HL-60/S4 treated with phorbol 12-myristate 13-acetate at 8.2 ng/mL for 4 days and 3 days (cell line): ENCODE results near the gene ZNF484.

ENCODE experiments used
- in situ Hi-C: fragments of 300-500 bp; cut with MboI; formaldehyde crosslinking; loops from 2 replicates; pipeline ENCODE4 v1.15.0; 2022; ENCODE audit warnings: low sequenced_read_pairs

The ZNF484 gene

DNA sequence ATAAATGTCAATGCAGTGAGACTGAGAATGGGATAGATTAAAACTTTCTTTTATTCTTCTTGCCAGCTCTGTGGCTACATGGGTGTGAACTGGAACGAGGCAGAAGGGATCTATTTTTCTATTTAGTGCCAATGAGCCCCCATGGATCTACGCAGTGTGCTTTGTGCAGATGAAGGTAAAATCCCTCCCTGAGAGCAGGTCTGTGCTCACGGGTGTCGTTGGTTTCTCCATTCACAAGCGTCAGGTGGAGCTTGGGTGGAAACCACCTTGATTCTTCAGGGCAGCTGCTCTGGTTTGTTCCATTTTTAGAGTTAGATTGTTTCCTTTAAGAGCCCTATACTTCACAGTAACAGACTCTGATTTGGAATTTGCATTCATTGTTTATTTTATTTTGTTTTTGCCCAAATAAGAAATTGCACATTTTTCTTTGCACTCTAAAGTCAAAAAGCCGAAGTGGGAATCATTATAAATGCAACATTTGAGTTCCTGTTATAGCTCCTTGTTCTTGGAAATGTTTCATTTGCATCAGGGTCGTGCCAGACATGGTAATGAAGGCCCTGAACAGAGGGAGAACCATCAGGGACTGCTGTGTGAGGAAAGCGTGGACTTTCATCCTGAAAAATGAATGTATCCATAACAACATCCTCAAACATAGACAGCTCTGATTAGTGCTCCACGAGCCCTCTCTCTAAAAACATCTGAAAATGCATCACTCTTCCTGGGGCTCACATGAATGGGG, 82.1 kb downstream of the ZNF484 start:
- in situ Hi-C loops = no loop called here
